GF-D8 (cell line): Measurements from ENCODE around the gene SCN2A.
"Not testable (repeated sequence)": the region's sequence is repeated elsewhere in the genome, so short reads cannot be mapped to it uniquely, and the experiment has no call there.

Experiments used
- DNase-seq: peaks from one replicate; lab custom pipeline; 2025; lab: John Stamatoyannopoulos, UW

SCN2A gene

DNA sequence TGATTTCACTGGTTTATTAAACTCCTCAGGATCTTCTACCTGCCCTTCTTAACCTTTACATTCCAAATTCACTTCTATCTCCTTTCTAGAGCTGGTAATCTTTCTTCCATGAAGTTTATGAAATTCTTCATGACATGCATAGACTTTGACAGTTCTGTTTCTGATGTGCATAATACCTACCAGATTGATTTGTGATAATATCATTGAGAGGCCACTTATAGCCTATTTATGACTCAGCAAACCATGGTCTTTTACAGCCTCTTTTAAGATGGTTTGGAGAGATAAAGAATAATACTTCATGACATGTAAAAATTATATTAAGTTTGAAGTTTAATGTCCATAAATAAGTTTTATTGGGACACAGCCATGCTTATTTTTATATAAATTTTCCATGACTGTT is 14.0 kb downstream of the SCN2A start:
- no peak for DNase-seq

DNA sequence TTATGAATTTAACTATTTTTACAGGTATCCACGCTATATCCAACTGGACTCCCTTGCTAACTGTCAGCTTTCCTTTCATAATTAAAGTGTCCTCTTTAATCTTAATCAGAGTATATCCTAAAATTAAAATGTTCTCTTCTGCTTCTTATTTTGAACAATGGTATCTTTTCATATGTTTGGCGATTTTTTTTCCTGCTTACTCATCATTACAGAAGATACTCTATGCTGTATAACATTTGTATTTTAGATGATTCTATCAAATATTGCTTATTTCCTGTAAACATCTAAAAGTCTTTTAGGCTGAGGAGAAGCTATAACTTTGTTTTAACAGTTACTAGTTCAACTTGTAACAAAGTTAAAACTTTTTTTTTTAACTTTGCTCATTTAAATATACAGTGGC is 17.4 kb downstream of the SCN2A start:
- DNase-seq: no peak

DNA sequence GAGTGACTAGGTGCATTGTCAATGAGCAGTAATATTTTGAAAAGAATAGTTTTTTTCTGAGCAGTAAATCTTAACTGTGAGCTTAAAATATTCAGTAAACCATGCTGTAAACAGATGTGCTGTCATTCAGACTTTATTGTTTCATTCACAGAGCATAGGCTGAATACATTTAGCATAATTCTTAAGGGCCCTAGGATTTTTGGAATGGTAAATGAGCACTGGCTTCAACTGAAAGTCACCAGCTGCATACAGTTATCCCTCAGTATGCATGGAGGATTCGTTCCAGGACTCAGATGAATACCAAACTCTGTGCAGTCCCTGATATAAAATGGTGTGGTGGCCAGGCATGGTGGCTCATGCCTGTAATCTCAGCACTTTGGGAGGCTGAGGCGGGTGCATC is 21.1 kb downstream of the SCN2A start:
- not testable (repeated sequence) for DNase-seq

DNA sequence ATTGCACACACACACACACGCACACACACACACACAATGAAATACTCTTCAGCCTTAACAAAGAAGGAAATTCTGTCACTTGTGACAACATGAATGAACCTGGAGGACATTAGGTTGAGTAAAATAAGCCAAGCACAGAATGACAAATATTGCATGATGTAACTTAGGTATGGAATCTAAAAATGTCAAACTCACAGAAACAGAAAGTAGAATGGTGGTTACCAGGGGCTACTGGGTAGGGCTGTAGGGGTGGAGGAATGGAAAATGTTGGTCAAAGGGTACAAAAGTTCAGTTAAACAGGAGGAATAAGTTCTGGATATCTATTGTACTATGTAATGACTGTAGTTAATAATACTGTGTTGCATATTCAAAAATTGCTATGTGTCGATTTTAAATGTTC is 29.5 kb downstream of the SCN2A start:
- DNase-seq: no peak

DNA sequence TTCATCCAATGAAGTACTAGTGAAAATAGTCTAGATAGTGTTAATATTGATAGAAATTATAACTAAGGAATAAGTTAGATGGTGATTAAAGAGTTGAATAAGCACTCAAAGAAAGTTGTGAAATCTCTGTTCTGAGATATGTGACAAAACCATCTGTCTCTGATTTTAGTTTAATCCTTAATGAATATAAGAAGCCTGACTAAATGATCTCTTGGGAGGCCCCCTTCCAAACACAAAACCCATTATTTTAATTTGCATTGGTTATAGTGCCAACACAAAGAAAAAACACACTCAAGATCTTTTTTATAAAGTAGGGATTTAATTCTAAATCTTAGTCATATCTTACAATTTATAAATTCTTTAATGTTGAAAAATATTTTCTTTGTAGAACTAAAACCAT is 34.0 kb downstream of the SCN2A start:
- DNase-seq: no peak

DNA sequence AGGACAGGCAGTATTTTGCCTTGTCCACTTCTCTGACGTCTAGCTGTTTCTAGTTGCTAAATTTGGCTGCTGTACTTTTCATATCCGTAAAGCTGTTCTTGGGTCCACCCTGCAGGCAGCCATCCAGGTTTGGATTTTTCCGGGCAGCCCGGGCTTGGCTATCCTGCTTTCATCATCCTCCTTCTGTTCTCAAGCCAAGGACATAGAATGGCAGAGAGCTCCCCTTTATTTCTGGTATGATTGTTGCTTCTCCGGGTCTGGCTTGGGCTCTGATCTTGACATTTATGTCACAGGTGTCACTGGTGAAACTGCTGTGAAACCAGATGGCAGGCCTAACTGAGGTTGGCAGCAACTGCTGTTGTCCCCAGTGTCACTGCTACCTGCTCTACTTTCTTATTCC is 35.5 kb downstream of the SCN2A start:
- DNase-seq: no peak

DNA sequence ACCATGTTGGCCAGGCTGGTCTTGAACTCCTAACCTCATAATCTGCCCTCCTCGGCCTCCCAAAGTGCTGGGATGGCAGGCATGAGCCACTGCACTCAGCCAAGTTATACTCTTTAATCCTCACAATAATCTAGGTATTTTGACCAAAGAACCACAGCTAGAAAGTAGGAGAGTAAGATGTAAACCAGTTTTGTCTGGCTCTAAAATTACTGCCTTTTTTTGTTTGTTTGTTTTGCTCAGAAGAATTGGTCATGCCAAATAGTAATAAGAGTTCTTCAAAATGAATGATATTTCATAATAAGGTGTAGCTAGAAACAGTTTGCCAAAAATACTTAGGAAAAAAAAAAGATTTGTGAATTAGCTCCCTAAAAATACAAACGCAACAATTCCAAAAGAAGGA is 36.7 kb downstream of the SCN2A start:
- DNase-seq: no peak

DNA sequence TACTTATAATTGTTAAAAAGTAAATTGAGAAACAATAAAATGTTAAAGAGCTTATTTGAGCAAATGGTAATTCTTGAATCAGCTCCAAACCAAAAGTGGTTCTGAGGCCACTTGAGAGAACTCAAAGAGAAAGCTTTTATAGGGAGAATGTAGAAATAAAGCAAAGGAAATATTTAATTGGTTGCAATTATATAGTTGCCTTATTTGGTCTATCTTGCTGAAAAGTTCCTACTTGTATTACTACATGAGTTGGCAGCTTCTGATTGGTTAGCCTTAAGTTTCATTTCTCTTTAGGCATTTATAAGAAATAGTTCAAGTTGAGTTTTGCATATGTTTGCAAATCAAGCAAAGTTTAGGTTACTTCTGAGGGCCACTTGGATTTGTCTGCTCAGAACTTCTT is 38.1 kb downstream of the SCN2A start:
- DNase-seq: no peak

DNA sequence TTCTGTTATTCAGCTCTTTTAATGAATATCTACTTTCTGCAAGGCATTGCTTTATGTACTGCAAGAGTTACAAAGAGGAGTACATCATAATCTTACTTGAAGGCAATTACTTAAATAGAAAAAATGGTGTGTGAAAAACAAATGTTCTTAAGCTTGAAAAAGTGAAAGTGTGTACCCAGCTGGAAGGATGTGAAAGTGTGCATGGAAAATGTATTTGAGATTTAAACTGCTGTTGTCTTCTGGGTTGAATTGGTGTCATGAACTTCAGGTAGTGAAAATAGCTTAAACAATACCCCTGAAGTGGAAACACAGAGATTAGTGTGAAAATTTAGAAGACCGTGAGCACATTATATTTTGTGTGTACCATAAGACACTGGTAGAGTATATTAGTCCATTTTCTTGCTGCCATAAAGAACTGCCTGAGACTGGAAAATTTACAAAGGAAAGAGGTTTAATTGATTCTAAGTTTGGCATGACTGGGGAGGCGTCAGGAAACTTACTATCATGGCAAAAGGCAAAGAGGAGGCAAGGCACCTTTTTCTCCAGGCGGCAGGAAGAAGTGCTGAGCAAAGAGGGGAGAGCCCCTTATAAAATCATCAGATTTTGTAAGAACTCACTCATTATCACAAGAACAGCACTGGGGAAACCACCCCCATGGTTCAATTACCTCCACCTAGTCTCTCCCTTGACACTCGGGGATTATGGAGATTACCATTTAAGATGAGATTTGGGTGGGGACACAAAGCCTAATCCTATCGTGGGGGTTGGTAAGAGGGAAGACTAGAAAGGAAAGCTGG is 38.8 kb downstream of the SCN2A start:
- DNase-seq: no peak

DNA sequence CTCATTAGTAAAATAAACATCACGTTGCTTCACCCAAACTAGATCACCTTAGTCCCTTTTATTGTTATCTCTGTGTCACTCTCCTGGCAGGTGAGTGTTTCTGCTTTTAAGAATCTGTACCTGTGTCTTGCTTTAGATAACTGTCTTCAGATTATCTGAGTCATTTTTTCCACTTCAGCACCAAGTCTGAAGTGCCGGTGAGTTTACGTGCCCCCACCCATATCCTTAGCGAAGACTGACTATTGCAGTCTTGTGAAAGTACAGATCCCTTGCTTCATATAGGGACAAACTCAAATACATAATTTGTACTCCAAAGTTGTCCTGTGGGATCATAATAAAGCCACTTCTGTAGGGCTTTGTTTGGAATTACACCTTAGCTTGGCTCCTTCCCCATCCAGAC is 41.1 kb downstream of the SCN2A start:
- no peak for DNase-seq

DNA sequence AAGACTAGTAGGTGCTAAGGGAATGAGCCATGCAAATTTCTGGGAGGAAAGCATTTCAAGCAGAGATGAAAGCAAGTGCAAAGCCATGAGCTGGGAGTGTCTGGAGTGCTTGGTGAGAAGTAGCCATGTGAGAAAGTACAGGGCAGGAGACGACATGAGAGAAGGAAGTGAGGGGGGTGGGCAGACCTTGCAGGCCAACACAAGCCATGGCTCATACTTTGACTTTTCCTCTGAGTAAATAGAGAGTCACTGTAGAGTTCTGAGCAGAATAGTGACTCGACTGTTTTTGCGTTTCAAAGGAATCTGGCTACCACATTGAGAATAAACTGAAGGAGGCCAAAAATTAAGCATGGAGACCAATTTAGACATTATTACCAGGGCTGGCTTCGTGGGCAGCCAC is 42.2 kb downstream of the SCN2A start:
- DNase-seq: no peak

DNA sequence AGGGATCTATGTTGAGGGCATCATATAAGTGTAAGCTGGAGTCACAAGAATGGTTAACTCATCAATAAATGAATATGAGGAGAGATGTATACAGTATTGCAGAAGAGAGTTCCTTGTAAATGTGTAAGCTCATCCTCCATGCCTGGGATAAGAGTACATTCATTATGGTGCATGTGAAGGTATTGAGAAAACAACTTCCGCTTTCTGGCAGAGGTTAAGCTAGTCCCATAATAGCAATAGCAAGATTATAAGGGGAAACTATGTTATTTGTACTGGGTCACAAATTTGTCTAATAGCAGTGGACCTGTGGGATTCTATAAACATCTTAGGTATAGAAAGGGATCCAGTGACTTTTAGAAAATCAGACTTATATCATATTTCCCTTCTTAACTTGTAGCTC is 44.1 kb downstream of the SCN2A start:
- peak; percentile 5 for DNase-seq

DNA sequence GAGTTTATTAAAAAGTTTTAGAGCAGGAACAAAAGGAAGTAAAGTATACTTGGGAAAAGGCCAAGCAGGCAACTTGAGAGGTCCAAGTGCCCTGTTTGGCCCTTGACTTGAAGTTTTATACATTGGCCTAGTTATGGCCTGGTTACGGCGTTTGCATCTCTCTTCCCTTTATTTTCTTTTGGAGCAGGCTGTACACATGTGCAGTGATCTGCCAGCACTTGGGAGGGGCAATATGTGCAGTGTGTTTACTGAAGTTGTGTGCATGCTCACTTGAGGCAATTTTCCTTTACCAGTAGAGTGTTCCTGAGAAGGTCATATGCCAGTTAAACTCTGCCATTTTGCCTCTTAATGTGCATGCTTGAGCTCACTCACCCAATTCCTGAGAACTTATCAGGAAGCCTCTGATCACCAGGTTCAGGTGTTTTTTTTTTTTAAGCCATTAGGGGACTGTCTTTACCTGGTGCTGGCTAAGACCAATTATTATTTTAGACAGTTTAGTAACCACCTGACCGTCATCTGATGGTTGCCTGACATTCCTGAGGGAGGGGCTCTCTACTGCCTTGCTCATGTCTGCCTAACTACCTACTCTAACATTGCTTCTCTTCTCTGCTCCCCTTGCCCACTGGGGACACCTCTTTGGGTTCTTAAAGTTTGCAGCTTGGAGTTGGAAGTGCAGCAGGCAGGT is 48.0 kb downstream of the SCN2A start:
- DNase-seq: no peak

DNA sequence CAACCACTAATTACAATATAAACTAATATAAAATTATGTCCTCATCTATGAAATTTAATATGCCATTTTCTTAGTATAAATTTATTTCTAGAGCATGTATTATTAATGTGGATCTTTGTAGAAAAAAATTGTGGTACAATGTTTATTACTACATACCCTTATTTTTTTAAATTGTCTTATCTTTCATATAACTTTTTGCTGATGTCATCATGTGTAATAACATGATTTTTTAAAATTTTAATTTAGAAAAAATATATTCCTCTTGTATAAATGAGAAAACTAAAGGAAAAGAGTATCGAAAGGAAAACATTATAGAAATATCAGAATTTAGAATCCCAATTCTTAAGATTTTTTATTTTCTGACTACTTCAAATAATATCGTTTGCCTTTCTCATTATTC is 49.9 kb downstream of the SCN2A start:
- DNase-seq: no peak

DNA sequence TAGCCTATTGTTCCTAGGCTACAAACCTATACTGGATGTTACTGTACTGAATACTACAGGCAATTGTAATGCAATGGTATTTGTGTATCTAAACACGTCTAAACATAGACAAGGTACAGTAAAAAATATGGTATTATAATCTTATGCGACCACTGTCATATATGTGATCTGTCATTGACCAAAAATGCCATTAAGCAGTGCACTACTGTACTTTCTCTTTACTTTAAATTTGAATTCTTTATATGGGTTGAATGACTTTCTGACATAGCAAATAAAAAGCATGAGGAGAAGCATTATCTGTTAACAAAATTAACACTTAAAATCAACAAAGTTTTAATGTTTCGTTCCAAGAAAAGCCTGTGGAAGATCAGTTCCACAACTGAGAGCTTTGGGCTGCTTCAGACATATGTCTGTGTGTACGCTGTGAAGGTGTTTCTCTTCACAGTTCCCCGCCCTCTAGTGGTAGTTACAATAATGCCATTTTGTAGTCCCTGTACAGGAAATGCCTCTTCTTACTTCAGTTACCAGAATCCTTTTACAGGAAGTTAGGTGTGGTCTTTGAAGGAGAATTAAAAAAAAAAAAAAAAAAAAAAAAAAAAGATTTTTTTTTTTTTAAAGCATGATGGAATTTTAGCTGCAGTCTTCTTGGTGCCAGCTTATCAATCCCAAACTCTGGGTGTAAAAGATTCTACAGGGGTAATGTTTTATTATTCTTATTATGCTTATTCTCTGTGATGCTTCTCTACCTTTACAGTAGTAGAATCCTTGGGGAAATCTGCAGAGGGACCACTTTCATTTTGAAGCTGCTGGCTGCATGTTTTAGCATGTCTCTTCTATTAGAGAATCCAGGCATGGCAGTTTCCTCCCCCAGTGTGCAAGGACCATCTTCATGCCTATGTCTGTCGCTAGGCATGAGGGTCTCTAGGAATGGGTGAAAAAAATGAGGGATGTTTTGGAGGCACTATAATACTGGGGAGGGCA is 54.5 kb downstream of the SCN2A start:
- DNase-seq: peak; percentile 47

DNA sequence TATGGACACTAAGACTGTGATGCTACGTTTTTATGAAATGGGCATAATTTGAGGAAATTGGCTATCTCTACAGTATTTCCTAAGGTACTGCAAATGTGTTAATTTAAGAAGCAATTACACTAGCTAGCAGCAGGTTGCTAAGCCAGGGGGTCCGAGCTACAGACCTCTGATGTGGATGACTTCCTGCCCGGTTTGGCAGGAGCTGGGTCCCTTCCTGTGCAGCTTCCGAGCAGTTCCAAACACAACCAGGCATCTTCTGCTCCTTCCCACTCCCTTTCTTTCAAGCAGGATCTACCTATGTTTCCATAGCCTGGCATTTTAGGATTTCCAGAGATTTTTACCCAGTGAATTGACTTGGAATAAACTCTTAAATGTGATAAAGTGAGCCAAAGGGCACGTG is 55.7 kb downstream of the SCN2A start:
- no peak for DNase-seq

DNA sequence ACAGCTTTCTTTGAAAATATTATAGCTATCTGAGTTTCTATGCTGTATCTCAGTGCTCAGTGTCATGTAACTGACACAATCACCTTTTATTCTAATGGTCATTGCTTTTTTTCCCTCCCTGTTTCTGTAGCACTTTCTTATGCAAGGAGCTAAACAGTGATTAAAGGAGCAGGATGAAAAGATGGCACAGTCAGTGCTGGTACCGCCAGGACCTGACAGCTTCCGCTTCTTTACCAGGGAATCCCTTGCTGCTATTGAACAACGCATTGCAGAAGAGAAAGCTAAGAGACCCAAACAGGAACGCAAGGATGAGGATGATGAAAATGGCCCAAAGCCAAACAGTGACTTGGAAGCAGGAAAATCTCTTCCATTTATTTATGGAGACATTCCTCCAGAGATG is 56.4 kb downstream of the SCN2A start:
- no peak for DNase-seq

DNA sequence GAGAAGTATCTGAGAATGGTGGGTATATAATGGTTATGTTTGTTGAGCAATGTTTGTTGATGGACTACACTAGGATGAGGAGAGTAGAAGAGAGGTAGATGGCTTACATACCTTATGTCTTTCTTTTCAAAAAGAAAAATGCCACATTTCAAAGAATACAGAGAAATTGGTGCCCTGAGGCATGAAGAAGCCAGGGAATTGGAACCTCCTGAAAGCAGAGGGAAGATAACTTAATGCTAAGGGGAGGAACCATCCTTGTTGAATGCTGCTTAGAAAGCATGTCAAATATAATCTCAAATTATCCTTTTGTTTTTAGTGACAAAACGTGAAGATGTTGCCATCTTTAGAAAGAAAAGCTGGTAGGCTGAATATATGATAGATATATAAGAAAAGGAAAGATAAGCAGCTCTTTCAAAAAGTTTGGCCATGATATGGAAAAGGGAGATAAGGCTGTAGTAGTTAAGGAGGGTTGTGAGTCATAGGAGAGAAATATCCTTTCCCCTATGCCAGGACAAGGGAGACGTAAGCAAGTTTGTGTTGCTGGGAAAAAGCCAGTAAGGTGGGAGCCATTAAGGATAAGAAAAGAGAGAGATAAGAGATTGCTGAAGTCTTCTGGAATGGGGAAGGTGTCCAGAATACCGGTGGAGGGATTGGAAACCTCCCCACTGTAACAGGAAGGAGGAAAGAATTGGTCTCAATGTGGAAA is 66.3 kb downstream of the SCN2A start:
- no peak for DNase-seq

DNA sequence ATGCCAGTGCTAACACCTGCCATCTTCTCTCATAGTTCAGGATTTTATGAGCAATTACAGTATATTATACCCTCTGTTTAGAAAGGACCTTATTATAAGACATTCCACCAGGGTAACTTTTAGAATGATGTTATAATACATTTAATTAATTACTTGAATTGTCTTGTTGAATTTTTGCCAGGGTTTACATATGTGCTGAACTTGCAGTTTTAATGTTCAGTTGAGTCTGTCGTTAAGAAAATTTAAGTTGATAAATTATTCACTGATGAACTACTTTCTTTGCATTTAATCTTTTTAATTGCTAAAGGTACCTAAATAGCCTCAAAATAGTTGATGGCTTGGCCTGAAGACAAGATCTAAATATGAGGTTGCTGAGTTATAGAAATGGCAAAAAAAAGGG is 68.1 kb downstream of the SCN2A start:
- DNase-seq: no peak

DNA sequence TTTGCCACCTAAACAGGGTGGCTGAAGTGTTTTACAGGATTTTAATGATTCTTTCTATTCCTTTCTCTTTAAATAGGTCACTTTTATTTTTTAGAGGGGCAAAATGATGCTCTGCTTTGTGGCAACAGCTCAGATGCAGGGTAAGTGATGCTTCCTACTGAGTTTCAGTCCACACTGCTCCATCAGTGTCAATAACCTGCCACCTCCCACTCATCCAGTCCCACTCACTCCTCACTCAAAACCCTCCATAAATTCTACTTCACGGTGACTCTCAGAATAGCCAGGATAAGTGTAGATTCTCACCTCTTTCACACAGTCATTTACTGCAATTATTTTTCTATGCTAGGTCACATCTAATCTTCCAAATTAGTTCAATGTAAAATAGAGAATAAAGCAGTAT is 72.7 kb downstream of the SCN2A start:
- DNase-seq: no peak

DNA sequence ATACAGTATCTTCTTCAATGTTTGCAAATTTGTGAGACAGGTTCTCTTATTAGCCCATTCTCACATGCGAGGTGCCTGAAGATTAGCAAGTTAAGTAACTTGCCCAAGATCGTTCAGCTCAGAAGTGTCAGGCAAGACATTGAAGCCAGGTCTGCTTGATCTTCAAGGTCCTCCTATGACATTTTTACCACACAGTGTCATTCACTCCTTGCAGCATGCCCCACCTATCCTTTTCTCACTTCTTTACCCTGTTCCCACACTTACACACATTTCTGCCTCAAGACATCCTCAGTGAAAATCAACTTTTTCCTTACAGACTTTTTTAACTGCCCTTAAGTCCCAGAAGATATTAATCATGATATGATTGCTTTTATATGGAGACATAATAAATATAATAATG is 73.8 kb downstream of the SCN2A start:
- peak; percentile 1 for DNase-seq

DNA sequence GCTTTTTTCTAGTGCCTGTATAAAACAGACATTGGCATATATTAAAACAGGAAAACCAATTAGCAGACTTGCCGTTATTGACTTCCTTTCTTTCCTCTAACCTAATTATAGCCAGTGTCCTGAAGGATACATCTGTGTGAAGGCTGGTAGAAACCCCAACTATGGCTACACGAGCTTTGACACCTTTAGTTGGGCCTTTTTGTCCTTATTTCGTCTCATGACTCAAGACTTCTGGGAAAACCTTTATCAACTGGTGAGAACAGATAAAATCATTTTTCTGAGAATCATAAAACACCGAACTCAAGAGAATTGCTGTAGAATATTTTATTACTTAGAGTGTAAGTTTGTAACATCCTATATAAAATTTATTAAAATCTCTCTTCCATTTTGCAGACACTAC is 74.3 kb downstream of the SCN2A start:
- peak; percentile 76 for DNase-seq
